Measurements from ENCODE around the gene RAET1G.

DNA sequence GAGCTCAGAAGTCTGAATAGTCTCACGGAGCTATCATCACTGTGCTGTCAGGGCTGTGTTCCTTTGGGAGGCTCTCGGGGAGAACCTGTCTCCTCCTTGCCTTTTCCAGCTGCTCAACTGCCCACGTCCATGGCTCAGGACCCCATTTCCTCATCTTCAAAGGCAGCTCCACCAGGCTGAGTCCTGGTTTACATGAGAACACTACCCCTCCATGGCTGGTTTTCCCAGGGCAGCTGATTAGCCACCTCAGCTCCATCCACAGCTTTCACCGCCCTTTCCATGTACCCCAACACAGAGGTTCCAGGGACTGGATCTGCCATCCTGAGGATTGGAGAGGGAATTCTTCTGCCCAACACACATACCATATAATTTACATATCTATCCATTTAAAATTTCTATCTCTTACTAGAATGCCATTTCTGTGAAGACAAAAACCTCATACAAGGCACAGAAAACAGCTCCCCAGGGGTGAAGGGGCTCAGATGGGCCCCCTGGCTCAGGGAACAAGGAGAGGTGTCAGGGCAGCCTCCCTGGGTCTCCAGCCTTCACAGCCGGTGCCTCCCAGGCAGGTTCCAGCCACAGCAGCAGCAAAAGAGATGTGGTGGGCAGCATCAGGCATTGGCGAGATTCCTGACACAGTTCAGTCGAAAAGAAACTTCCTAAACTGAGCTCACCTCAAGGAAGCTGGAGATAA, 22.8 kb downstream of the RAET1G start:
- TF ChIP-seq, protein P1, sequence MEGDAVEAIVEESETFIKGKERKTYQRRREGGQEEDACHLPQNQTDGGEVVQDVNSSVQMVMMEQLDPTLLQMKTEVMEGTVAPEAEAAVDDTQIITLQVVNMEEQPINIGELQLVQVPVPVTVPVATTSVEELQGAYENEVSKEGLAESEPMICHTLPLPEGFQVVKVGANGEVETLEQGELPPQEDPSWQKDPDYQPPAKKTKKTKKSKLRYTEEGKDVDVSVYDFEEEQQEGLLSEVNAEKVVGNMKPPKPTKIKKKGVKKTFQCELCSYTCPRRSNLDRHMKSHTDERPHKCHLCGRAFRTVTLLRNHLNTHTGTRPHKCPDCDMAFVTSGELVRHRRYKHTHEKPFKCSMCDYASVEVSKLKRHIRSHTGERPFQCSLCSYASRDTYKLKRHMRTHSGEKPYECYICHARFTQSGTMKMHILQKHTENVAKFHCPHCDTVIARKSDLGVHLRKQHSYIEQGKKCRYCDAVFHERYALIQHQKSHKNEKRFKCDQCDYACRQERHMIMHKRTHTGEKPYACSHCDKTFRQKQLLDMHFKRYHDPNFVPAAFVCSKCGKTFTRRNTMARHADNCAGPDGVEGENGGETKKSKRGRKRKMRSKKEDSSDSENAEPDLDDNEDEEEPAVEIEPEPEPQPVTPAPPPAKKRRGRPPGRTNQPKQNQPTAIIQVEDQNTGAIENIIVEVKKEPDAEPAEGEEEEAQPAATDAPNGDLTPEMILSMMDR (IDR thresholded peaks at IDR 0.05) = no peak
- no peak for TF ChIP-seq POLR2A (IDR thresholded peaks at IDR 0.05)
- TF ChIP-seq POLR2AphosphoS5 (IDR thresholded peaks at IDR 0.05) = no peak
